ENCODE results near the gene CLDN17. TPM values are rescaled to one million over a fixed set of nuclear protein-coding genes. Genes with fewer than 3 reads are reported as not detected.

The CLDN17 gene
- total and polyA plus RNA-seq, 2 of the 8 experiments (the other 6 are each of a cell fraction or from before 2014, with no cell fraction given) = not detected

DNA sequence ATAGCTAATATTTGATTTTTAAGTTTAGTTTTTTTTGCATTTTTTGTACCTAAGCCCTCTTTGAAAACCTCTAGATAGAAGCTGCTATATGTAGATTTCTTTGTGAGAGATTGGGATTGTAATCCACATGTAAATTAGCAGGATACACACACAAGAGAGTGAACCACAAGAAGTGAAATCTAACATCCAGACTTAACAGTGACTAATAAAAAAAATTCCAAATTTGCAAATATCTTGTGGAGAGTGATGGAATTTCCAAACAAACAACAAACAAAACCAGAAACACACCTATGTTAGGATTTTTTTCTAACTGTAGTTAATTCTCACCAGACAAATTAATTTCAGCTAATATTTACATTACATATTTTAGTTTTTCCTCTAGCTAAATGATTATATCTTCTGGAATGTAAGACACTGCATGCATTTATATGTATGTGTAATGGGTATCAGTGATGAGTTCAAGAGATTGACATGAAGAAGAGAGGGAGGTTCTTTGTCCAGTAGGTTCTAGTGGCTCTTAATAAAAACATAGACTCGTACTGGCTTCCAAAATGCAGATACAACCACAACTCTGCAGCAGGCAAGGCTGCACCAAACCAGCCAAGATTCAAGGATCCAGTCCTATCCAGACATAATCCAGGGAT, 12.8 kb downstream of the CLDN17 start:
- no peak overlapping the region for H3K27ac ChIP-seq (ENCODE audit: low read depth, low read length)
- no peak overlapping the region for H3K4me3 ChIP-seq (ENCODE audit: extremely low read depth in 1 of 4, insufficient read depth in 2 of 4, low read depth in 3 of 4, low read length in 4 of 4)
- WGBS, 2 experiments (ENCODE audit: extremely low coverage in 1 of 2, insufficient coverage in 1 of 2, insufficient read length in 1 of 2, insufficient replicate concordance in 2 of 2, low coverage in 1 of 2, low lambda C conversion rate in 2 of 2, missing lambda C conversion rate in 1 of 2) = 94% methylated on average over 1 of the region's 1 CpG; no CpG with 5 or more reads in 1 of the 2 experiments
- H3K14ac ChIP-seq (ENCODE audit: insufficient read length) = no peak overlapping the region
- ChIA-PET POLR2A (ENCODE audit: partially characterized antibody) (no interaction called here), CTCF (ENCODE audit: partially characterized antibody) (interaction anchor here (1.6 kb wide), 1 partner anchor 109 kb away, joined by 3 read pairs; no protein-coding TSS in a partner anchor)
- no peaks in the 10 kb centered on the region for H3K36me3 ChIP-seq (ENCODE audit: control insufficient read depth in 2 of 4, insufficient read depth in 4 of 4, low read length in 3 of 4)
- H4K8ac ChIP-seq (ENCODE audit: extremely low read depth, insufficient read depth, low read length) = no peak overlapping the region
- no peak overlapping the region for H3K4me2 ChIP-seq (ENCODE audit: insufficient read depth in 1 of 2, low read depth in 2 of 2, low read length in 2 of 2)
- no peak overlapping the region for H3K23ac ChIP-seq (ENCODE audit: insufficient read length)
- no peak overlapping the region for H3K9ac ChIP-seq (replicated peaks in 1 of 4; ENCODE audit: extremely low read depth in 1 of 4, low read depth in 3 of 4, low read length in 3 of 4)
- no peak overlapping the region for H3K18ac ChIP-seq (ENCODE audit: extremely low read depth, low read length)
- no peak overlapping the region for H2BK15ac ChIP-seq (ENCODE audit: low read length)
- no peaks in the 10 kb centered on the region for H3K9me3 ChIP-seq (ENCODE audit: insufficient read depth in 2 of 2, low read depth in 1 of 2, low read length in 1 of 2)
- H4K91ac ChIP-seq (replicated peaks; ENCODE audit: insufficient read length, low read length) = no peak overlapping the region
- no peaks in the 10 kb centered on the region for H3K79me2 ChIP-seq (ENCODE audit: control insufficient read depth in 1 of 2, insufficient read depth in 2 of 2, low read length in 2 of 2)
- H2BK20ac ChIP-seq (ENCODE audit: low read length) = no peak overlapping the region
- H2AK5ac ChIP-seq (ENCODE audit: low read depth, low read length) = no peak overlapping the region
- H3K4me1 ChIP-seq (replicated peaks in 1 of 4; ENCODE audit: control insufficient read depth in 3 of 4, insufficient read depth in 4 of 4, low read length in 3 of 4) = no peaks in the 10 kb centered on the region
- no peak overlapping the region for H2BK5ac ChIP-seq (ENCODE audit: low read depth, low read length)
- H2BK120ac ChIP-seq (replicated peaks; ENCODE audit: low read depth, low read length) = no peak overlapping the region
- H4K5ac ChIP-seq (ENCODE audit: insufficient read length, low read depth, low read length) = no peak overlapping the region
- no peaks in the 10 kb centered on the region for H3K79me1 ChIP-seq (ENCODE audit: low read depth, low read length)
- no peaks in the 10 kb centered on the region for H3K27me3 ChIP-seq (replicated peaks in 1 of 4; ENCODE audit: control insufficient read depth in 3 of 4, extremely low read depth in 1 of 4, insufficient read depth in 3 of 4, low read length in 3 of 4)
- H3K56ac ChIP-seq (replicated peaks; ENCODE audit: insufficient read length, low read depth, low read length) = no peak overlapping the region
- H4K20me1 ChIP-seq (replicated peaks in 1 of 2; ENCODE audit: control insufficient read depth in 1 of 2, insufficient read depth in 2 of 2, low read length in 2 of 2) = no peaks in the 10 kb centered on the region
- no peak overlapping the region for H3K4ac ChIP-seq (replicated peaks; ENCODE audit: insufficient read length, low read depth, low read length)
- H2AFZ ChIP-seq (ENCODE audit: low read length) = no peak overlapping the region
- FAIRE-seq = no peak
- DNase-seq (ENCODE audit: low read depth in 1 of 2, low spot score in 2 of 2) = no peak
- no peaks in the 10 kb centered on the region for H3K23me2 ChIP-seq (ENCODE audit: low read depth, low read length)
- no peak overlapping the region for H2BK12ac ChIP-seq (ENCODE audit: low read depth, low read length)
- no peak for TF ChIP-seq USF2 (IDR thresholded peaks at IDR 0.05; ENCODE audit: low read length)
- no peak for TF ChIP-seq PHF8 (conservative IDR thresholded peaks at IDR 0.05; ENCODE audit: low read depth, low read length)
- TF ChIP-seq SP4 (IDR thresholded peaks at IDR 0.05; ENCODE audit: low read length) = no peak
- TF ChIP-seq KDM1A (IDR thresholded peaks at IDR 0.05; ENCODE audit: borderline replicate concordance, low read length) = no peak
- TF ChIP-seq, protein P1, sequence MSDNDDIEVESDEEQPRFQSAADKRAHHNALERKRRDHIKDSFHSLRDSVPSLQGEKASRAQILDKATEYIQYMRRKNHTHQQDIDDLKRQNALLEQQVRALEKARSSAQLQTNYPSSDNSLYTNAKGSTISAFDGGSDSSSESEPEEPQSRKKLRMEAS (IDR thresholded peaks at IDR 0.05) = no peak
- no peak for TF ChIP-seq SRF (IDR thresholded peaks at IDR 0.05; ENCODE audit: low read depth, low read length)
- no peak for TF ChIP-seq BCL11A (IDR thresholded peaks at IDR 0.05; ENCODE audit: low read depth in 2 of 2, low read length in 2 of 2)
- no peak for TF ChIP-seq EZH2 (IDR thresholded peaks at IDR 0.05; ENCODE audit: low read depth, low read length, severe bottlenecking)
